ENCODE measurements around the gene NAA35.

DNA sequence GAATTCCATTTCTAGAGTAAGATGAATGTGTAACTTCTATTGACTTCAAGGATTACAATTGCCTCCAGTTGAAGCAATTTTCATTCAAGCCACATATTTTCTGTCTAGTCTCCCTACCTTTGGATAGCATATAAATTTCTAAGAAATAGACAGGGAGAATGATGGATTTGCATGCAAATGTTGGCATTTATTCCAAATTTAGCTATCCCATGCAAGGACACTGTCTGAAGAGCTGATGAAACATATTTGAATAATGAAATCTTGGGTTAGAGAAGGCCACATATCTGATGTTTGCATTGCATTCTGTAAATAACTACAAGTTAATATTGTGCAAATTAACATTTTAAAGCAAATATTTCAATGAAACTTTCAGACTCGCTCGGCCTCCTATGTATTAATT lies 36.0 kb upstream of the NAA35 start:
- TF ChIP-seq, protein P1, sequence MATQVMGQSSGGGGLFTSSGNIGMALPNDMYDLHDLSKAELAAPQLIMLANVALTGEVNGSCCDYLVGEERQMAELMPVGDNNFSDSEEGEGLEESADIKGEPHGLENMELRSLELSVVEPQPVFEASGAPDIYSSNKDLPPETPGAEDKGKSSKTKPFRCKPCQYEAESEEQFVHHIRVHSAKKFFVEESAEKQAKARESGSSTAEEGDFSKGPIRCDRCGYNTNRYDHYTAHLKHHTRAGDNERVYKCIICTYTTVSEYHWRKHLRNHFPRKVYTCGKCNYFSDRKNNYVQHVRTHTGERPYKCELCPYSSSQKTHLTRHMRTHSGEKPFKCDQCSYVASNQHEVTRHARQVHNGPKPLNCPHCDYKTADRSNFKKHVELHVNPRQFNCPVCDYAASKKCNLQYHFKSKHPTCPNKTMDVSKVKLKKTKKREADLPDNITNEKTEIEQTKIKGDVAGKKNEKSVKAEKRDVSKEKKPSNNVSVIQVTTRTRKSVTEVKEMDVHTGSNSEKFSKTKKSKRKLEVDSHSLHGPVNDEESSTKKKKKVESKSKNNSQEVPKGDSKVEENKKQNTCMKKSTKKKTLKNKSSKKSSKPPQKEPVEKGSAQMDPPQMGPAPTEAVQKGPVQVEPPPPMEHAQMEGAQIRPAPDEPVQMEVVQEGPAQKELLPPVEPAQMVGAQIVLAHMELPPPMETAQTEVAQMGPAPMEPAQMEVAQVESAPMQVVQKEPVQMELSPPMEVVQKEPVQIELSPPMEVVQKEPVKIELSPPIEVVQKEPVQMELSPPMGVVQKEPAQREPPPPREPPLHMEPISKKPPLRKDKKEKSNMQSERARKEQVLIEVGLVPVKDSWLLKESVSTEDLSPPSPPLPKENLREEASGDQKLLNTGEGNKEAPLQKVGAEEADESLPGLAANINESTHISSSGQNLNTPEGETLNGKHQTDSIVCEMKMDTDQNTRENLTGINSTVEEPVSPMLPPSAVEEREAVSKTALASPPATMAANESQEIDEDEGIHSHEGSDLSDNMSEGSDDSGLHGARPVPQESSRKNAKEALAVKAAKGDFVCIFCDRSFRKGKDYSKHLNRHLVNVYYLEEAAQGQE (IDR thresholded peaks at IDR 0.05; ENCODE audit: insufficient read depth in 1 of 2, low read depth in 2 of 2, low read length in 2 of 2): no peak
- TF ChIP-seq POLR2AphosphoS5 (IDR thresholded peaks at IDR 0.05; ENCODE audit: low read depth, low read length) (no peak), SIN3A (IDR thresholded peaks at IDR 0.05; ENCODE audit: borderline replicate concordance, insufficient read depth, low read length) (no peak), TAF1 (IDR thresholded peaks at IDR 0.05; ENCODE audit: borderline replicate concordance, insufficient read depth, low read length) (no peak), FOXP2 (optimal IDR thresholded peaks at IDR 0.05; ENCODE audit: borderline replicate concordance, extremely low read depth, extremely low read length, insufficient read depth) (no peak)
